ENCODE measurements around the gene WDR38.

- TF ChIP-seq YY1 (IDR thresholded peaks at IDR 0.05; ENCODE audit: insufficient read depth, insufficient read length) (no peak), ZNF274 (IDR thresholded peaks at IDR 0.05; ENCODE audit: low read depth, low read length) (no peak), SUZ12 (IDR thresholded peaks at IDR 0.05; ENCODE audit: extremely low read depth, insufficient read depth, insufficient read length) (no peak)
Observed at GRCh38 chr9:124869986-124870560, 16.8 kb downstream of the WDR38 start.
